Activated naive CD4-positive, alpha-beta T cell treated with anti-CD3 and anti-CD28 coated beads, Interleukin-2, amount 50 U/mL, for 72 hours (primary cell): Measurements from ENCODE around the gene ZNF324. TPM values are rescaled to one million over a fixed set of nuclear protein-coding genes. Genes with fewer than 3 reads are reported as not detected.
"Not testable (repeated sequence)": the region's sequence is repeated elsewhere in the genome, so short reads cannot be mapped to it uniquely, and the experiment has no call there.

Experiments
- ATAC-seq, 2 donors: fragments of 150-1000 bp; cut with Tn5 transposase; 2 replicates each; pipeline ENCODE4 v1.10.0; 2021; ENCODE audit warnings: mild to moderate bottlenecking in 2 of 2, moderate library complexity in 2 of 2
- DNase-seq, 2 donors: peaks; one replicate each; pipeline ENCODE4 v3.0.0; 2021 to 2022; ENCODE audit warnings: low spot score in 2 of 2
- H3K27ac Mint-ChIP-seq, 2 donors: one replicate each; pipeline ENCODE4 v1.8.0; 2022; ENCODE audit warnings: mild to moderate bottlenecking in 2 of 2, mixed read lengths in 2 of 2
- H3K36me3 Mint-ChIP-seq, 2 donors: one replicate each; pipeline ENCODE4 v1.8.0; 2022; ENCODE audit warnings: mixed read lengths in 2 of 2
- H3K9me3 Mint-ChIP-seq, 2 donors: one replicate each; pipeline ENCODE4 v1.8.0; 2022; ENCODE audit warnings: mixed read lengths in 2 of 2
- total RNA-seq, 2 donors: library from RNA; stranded (reverse); gene quantifications; one replicate each; pipeline ENCODE4 v1.2.3, GENCODE V29; 2022

ZNF324 gene
- total RNA-seq, 2 donors from 2014 or later = 6.4 to 7.7 TPM

- H3K27ac Mint-ChIP-seq = no peak overlapping the region
These were observed 13.6 kb downstream of the ZNF324 start for GRCh38 chr19:58480481-58480830.

GRCh38 chr19:58480831-58481230 lies 14.0 kb downstream of the ZNF324 start:
- no peaks in the 10 kb centered on the region for H3K9me3 Mint-ChIP-seq

More at GRCh38 chr19:58480481-58480830, 13.6 kb downstream of the ZNF324 start:
- Mint-ChIP-seq H3K9me3 (no peaks in the 10 kb centered on the region), H3K36me3 (no peaks in the 10 kb centered on the region)
- DNase-seq = no peak
- ATAC-seq = no peak

GRCh38 chr19:58482372-58482771 lies 15.5 kb downstream of the ZNF324 start:
- DNase-seq (no peak), ATAC-seq (no peak)
- H3K36me3 Mint-ChIP-seq = no peaks in the 10 kb centered on the region
- H3K27ac Mint-ChIP-seq = peak overlapping the region; percentile 5 to 88
- H3K9me3 Mint-ChIP-seq = no peaks in the 10 kb centered on the region

More at GRCh38 chr19:58480831-58481230, 14.0 kb downstream of the ZNF324 start:
- DNase-seq = no peak
- no peak overlapping the region for H3K27ac Mint-ChIP-seq
- no peaks in the 10 kb centered on the region for H3K36me3 Mint-ChIP-seq
- ATAC-seq = no peak

- DNase-seq = no peak
- Mint-ChIP-seq H3K27ac (no peak overlapping the region), H3K36me3 (no peaks in the 10 kb centered on the region), H3K9me3 (no peaks in the 10 kb centered on the region)
- no peak for ATAC-seq
These were observed 16.9 kb downstream of the ZNF324 start for GRCh38 chr19:58483776-58484175.

GRCh38 chr19:58484349-58484748 lies 17.5 kb downstream of the ZNF324 start:
- not testable (repeated sequence) for ATAC-seq, H3K36me3 Mint-ChIP-seq, H3K9me3 Mint-ChIP-seq, H3K27ac Mint-ChIP-seq, DNase-seq

- ATAC-seq (no peak), DNase-seq (no peak)
- Mint-ChIP-seq H3K36me3 (no peaks in the 10 kb centered on the region), H3K27ac (peak overlapping the region in 1 of 2 donors; percentile 87), H3K9me3 (no peaks in the 10 kb centered on the region)
These were observed 24.5 kb downstream of the ZNF324 start for GRCh38 chr19:58491393-58491792.

GRCh38 chr19:58492265-58492664 lies 25.4 kb downstream of the ZNF324 start:
- no peak for DNase-seq
- H3K36me3 Mint-ChIP-seq = no peaks in the 10 kb centered on the region
- no peaks in the 10 kb centered on the region for H3K9me3 Mint-ChIP-seq
- no peak for ATAC-seq
- no peak overlapping the region for H3K27ac Mint-ChIP-seq

- Mint-ChIP-seq H3K36me3 (peaks cover 5 to 13% of the 10 kb centered on the region in 2 donors), H3K9me3 (peaks cover 14% of the 10 kb centered on the region in 2 donors), H3K27ac (no peak overlapping the region)
- ATAC-seq (no peak), DNase-seq (no peak)
These were observed 30.8 kb downstream of the ZNF324 start for GRCh38 chr19:58497634-58498170.

GRCh38 chr19:58498316-58499020 lies 31.6 kb downstream of the ZNF324 start:
- ATAC-seq (no peak), DNase-seq (no peak)
- H3K36me3 Mint-ChIP-seq = peaks cover 5 to 13% of the 10 kb centered on the region in 2 donors
- H3K27ac Mint-ChIP-seq = peak overlapping the region; percentile 92
- H3K9me3 Mint-ChIP-seq = peaks cover 14% of the 10 kb centered on the region in 2 donors

- Mint-ChIP-seq H3K36me3 (peaks cover 5 to 13% of the 10 kb centered on the region in 2 donors), H3K27ac (peak overlapping the region; percentile 92), H3K9me3 (peaks cover 14% of the 10 kb centered on the region in 2 donors)
- DNase-seq (peak; percentile 97 to 99), ATAC-seq (peak; percentile 99)
These were observed 32.4 kb downstream of the ZNF324 start for GRCh38 chr19:58499021-58499927.

- H3K9me3 Mint-ChIP-seq = peaks cover 14% of the 10 kb centered on the region in 2 donors
- H3K27ac Mint-ChIP-seq = peak overlapping the region in 1 of 2 donors; percentile 92
- ATAC-seq = no peak
- peaks cover 5 to 13% of the 10 kb centered on the region in 2 donors for H3K36me3 Mint-ChIP-seq
- DNase-seq = no peak
These were observed 33.4 kb downstream of the ZNF324 start for GRCh38 chr19:58500242-58500641.

GRCh38 chr19:58507602-58508223 lies 40.8 kb downstream of the ZNF324 start:
- Mint-ChIP-seq H3K36me3 (peaks cover 10% of the 10 kb centered on the region in 2 donors), H3K27ac (peak overlapping the region; percentile 30 to 48)
- H3K9me3 Mint-ChIP-seq, ATAC-seq, DNase-seq: not testable (repeated sequence)

- no peak for DNase-seq
- Mint-ChIP-seq H3K36me3 (peaks cover 10% of the 10 kb centered on the region in 2 donors), H3K9me3 (peaks cover 0 to 3% of the 10 kb centered on the region in 2 donors), H3K27ac (no peak overlapping the region)
- ATAC-seq = no peak
These were observed 42.8 kb downstream of the ZNF324 start for GRCh38 chr19:58509731-58510083.

GRCh38 chr19:58510084-58510862 lies 43.4 kb downstream of the ZNF324 start:
- ATAC-seq = no peak
- H3K27ac Mint-ChIP-seq = peak overlapping the region in 1 of 2 donors; percentile 70

GRCh38 chr19:58511353-58512208 lies 44.7 kb downstream of the ZNF324 start, which contains the start of gene SLC27A5:
Gene SLC27A5, minus strand, starts transcription at chr19:58511992. Its CDS starts 37 bp downstream, at chr19:58511955.
- Mint-ChIP-seq H3K9me3 (peaks cover 0 to 3% of the 10 kb centered on the region in 2 donors), H3K27ac (peak within 1 kb of the TSS; percentile 55 to 89), H3K36me3 (peaks cover 19% of the 10 kb centered on the region in 2 donors)
- ATAC-seq = no peak
- DNase-seq = no peak

More at GRCh38 chr19:58510084-58510862, 43.4 kb downstream of the ZNF324 start:
- Mint-ChIP-seq H3K9me3 (peaks cover 0 to 3% of the 10 kb centered on the region in 2 donors), H3K36me3 (peaks cover 11% of the 10 kb centered on the region in 2 donors)
- no peak for DNase-seq
